Common myeloid progenitor, CD34-positive (primary cell): ENCODE measurements around the gene GFOD2.
A peak's percentile ranks its signal among the peaks of the same experiment; 100 is the strongest.

Experiments
- CTCF ChIA-PET: fragments of 350-600 bp; sonication (Branson Sonifier 250); formaldehyde crosslinking; loops from one replicate; lab custom pipeline; 2021; ENCODE audit warnings: antibody characterized with exemption; lab: Charles Lee
- POLR2A ChIA-PET: fragments of 350-600 bp; sonication (Branson Sonifier 250); formaldehyde crosslinking; loops from one replicate; lab custom pipeline; 2021; ENCODE audit warnings: antibody characterized with exemption; lab: Charles Lee
- DNase-seq, 3 donors: peaks; one replicate each; pipeline versions ENCODE4 v3.0.0 to v3.0.0-alpha.2; 2013
- H3K27ac ChIP-seq, 2 experiments: 1 replicate in 1 of 2; 2 replicates in 1 of 2; pipeline ENCODE4 v1.7.0; 2013; ENCODE audit warnings: inconsistent platforms in 2 of 2, low read length in 2 of 2, mild to moderate bottlenecking in 2 of 2, low read depth in 1 of 2, moderate library complexity in 1 of 2; ENCODE audit not compliant: severe bottlenecking in 2 of 2, insufficient read depth in 1 of 2, poor library complexity in 1 of 2
- H3K27me3 ChIP-seq, 5 experiments: replicated peaks in 2 of 5; 1 replicate in 3 of 5; 2 replicates in 2 of 5; pipeline versions ENCODE4 v1.6.1 to v1.7.0; 2013; ENCODE audit warnings: low read length in 4 of 5, mild to moderate bottlenecking in 2 of 5, moderate library complexity in 2 of 5, inconsistent platforms in 1 of 5; ENCODE audit not compliant: insufficient read depth in 5 of 5, control insufficient read depth in 4 of 5
- H3K36me3 ChIP-seq, 4 experiments: 1 replicate in 2 of 4; 2 replicates in 2 of 4; pipeline versions ENCODE4 v1.6.1 to v1.7.0; 2013; ENCODE audit warnings: low read length in 3 of 4, control low read depth in 1 of 4, mild to moderate bottlenecking in 1 of 4; ENCODE audit not compliant: control insufficient read depth in 4 of 4, insufficient read depth in 4 of 4
- H3K4me1 ChIP-seq, 4 experiments: 1 replicate in 3 of 4; 2 replicates in 1 of 4; pipeline versions ENCODE4 v1.6.1 to v1.7.1; 2013; ENCODE audit warnings: low read length in 3 of 4, mild to moderate bottlenecking in 3 of 4, control low read depth in 1 of 4, inconsistent platforms in 1 of 4, moderate library complexity in 1 of 4; ENCODE audit not compliant: control insufficient read depth in 4 of 4, insufficient read depth in 4 of 4; ENCODE audit errors: control extremely low read depth in 1 of 4
- H3K4me3 ChIP-seq, 7 experiments: 1 replicate in 4 of 7; 2 replicates in 3 of 7; pipeline versions ENCODE4 v1.5.1 to v1.7.0; 2013; ENCODE audit warnings: mild to moderate bottlenecking in 7 of 7, low read length in 6 of 7, moderate library complexity in 6 of 7, inconsistent platforms in 2 of 7, low read depth in 2 of 7, control low read depth in 1 of 7; ENCODE audit not compliant: insufficient read depth in 4 of 7, control insufficient read depth in 1 of 7; ENCODE audit errors: extremely low read depth in 1 of 7
- H3K9me3 ChIP-seq, 5 experiments: 1 replicate in 4 of 5; 2 replicates in 1 of 5; pipeline versions ENCODE4 v1.6.1 to v1.7.1; 2013; ENCODE audit warnings: low read length in 4 of 5, mild to moderate bottlenecking in 2 of 5, inconsistent platforms in 1 of 5, low read depth in 1 of 5, moderate library complexity in 1 of 5; ENCODE audit not compliant: control insufficient read depth in 4 of 5, insufficient read depth in 2 of 5; ENCODE audit errors: control extremely low read depth in 1 of 5
- WGBS: methylation state at CpG from one replicate; pipeline ENCODE4 v1.1.5; 2013; ENCODE audit not compliant: insufficient coverage; 5-methylcytosine and 5-hydroxymethylcytosine counted together

GFOD2 gene

DNA sequence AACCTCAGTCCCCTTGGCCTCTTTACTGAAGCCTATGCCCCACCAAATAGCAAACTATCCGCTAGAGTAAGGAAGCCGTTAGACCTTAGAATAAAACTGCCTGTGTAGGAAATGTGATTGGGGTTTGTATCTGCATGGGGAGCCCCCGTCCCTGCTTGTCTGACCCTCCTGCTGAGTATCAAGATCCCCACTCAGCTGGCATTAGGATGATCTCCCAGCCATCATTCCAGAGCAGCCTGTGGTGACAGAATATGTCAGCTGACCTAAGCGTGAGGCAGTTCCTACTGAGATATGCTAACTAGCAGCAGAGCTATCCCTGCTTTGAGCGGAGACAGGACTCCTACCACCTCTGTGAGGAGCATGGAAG lies 645 bp upstream of the GFOD2 start:
- no peaks in the 10 kb centered on the region for H3K9me3 ChIP-seq
- no peaks in the 10 kb centered on the region for H3K27me3 ChIP-seq
- POLR2A ChIA-PET: interaction anchor here (1.2 to 1.3 kb wide), 2 partner anchors 9 to 41 kb away, joined by 3 read pairs; no protein-coding TSS in a partner anchor
- DNase-seq: peak; percentile 14 to 38 (median 34)
- H3K4me1 ChIP-seq: peaks cover 3 to 25% (median 18%) of the 10 kb centered on the region in 4 experiments
- H3K4me3 ChIP-seq: peak overlapping the region; percentile 79 to 98 (median 94)
- CTCF ChIA-PET: interaction anchor here (1.0 to 2.5 kb wide), 2 partner anchors 9 to 27 kb away, joined by 3 to 12 read pairs; no protein-coding TSS in a partner anchor
- peak overlapping the region; percentile 88 to 95 for H3K27ac ChIP-seq
- H3K36me3 ChIP-seq: peaks cover 0 to 16% (median 12%) of the 10 kb centered on the region in 4 experiments
- WGBS: 0% methylated on average over 3 of the region's 5 CpGs

GRCh38 chr16:67718668-67719047 lies 458 bp downstream of the GFOD2 start:
- ChIA-PET CTCF (interaction anchor here (0.7 to 2.5 kb wide), 7 partner anchors 10 to 98 kb away, joined by 3 to 12 read pairs (median 4); partner anchors contain the start of genes C16orf86, RANBP10 and TSNAXIP1), POLR2A (interaction anchor here (0.6 kb wide), 1 partner anchor 228 kb away, joined by 3 read pairs; no protein-coding TSS in a partner anchor)
- no peaks in the 10 kb centered on the region for H3K9me3 ChIP-seq
- H3K4me1 ChIP-seq: peaks cover 3 to 25% (median 18%) of the 10 kb centered on the region in 4 experiments
- WGBS: 2% methylated on average over 7 of the region's 14 CpGs
- H3K36me3 ChIP-seq: peaks cover 0 to 10% (median 6%) of the 10 kb centered on the region in 4 experiments
- peak overlapping the region; percentile 58 to 95 for H3K27ac ChIP-seq
- DNase-seq: peak in 2 of 3 donors; percentile 20 to 23
- peak overlapping the region; percentile 79 to 98 (median 94) for H3K4me3 ChIP-seq
- no peaks in the 10 kb centered on the region for H3K27me3 ChIP-seq

- POLR2A ChIA-PET: no interaction called here
- no peak overlapping the region for H3K4me3 ChIP-seq
Observed at GRCh38 chr16:67716097-67716496, 3.0 kb downstream of the GFOD2 start.

GRCh38 chr16:67714522-67714921 lies 4.6 kb downstream of the GFOD2 start:
- DNase-seq: no peak
- no peak overlapping the region for H3K4me3 ChIP-seq
- no peaks in the 10 kb centered on the region for H3K9me3 ChIP-seq
- H3K4me1 ChIP-seq: peaks cover 3 to 16% (median 10%) of the 10 kb centered on the region in 4 experiments
- WGBS: no CpG with 5 or more reads among the region's 1 CpG
- H3K27me3 ChIP-seq: no peaks in the 10 kb centered on the region
- ChIA-PET CTCF (interaction anchor here (1.4 to 2.2 kb wide), 3 partner anchors 9 to 43 kb away, joined by 5 to 7 read pairs (median 7); no protein-coding TSS in a partner anchor), POLR2A (no interaction called here)
- no peak overlapping the region for H3K27ac ChIP-seq
- H3K36me3 ChIP-seq: peaks cover 0 to 2% (median 0%) of the 10 kb centered on the region in 4 experiments

More at GRCh38 chr16:67716097-67716496, 3.0 kb downstream of the GFOD2 start:
- DNase-seq: no peak
- H3K27me3 ChIP-seq: no peaks in the 10 kb centered on the region
- H3K36me3 ChIP-seq: peaks cover 0 to 2% (median 0%) of the 10 kb centered on the region in 4 experiments
- peaks cover 3 to 25% (median 18%) of the 10 kb centered on the region in 4 experiments for H3K4me1 ChIP-seq
- H3K27ac ChIP-seq: no peak overlapping the region
- no peaks in the 10 kb centered on the region for H3K9me3 ChIP-seq
- WGBS: 91% methylated on average over 1 of the region's 2 CpGs
- CTCF ChIA-PET: interaction anchor here (0.7 to 1.3 kb wide), 2 partner anchors 10 to 43 kb away, joined by 3 to 4 read pairs; no protein-coding TSS in a partner anchor

- Histone ChIP-seq H3K4me3 (no peak overlapping the region), H3K9me3 (no peaks in the 10 kb centered on the region), H3K27me3 (no peaks in the 10 kb centered on the region), H3K4me1 (peaks cover 3 to 12% (median 9%) of the 10 kb centered on the region in 4 experiments), H3K27ac (no peak overlapping the region), H3K36me3 (peaks cover 0 to 2% (median 0%) of the 10 kb centered on the region in 4 experiments)
- no peak for DNase-seq
- CTCF ChIA-PET: interaction anchor here (1.7 to 2.2 kb wide), 2 partner anchors 11 to 43 kb away, joined by 5 to 7 read pairs; no protein-coding TSS in a partner anchor
- 96% methylated on average over 4 of the region's 5 CpGs for WGBS
- POLR2A ChIA-PET: no interaction called here
Observed at GRCh38 chr16:67713647-67714273, 5.4 kb downstream of the GFOD2 start.

DNA sequence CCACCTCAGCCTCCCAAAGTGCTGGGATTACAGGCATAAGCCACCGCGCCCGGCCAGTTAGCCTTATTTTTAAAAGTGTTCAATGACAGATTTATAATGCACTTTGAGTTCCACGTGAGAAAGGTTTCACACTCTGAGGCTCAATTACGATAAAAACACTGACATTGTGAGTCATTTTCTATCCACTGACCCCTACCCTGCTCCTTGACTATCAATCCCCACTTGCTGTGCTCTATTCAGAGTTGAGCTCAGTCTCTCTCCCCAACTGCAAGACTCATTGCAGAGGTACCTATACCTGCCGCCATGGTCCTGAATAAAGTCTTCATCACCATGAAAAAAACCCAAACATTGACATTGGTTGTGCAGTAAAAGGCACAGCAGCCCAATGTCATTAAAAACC lies 8.5 kb downstream of the GFOD2 start:
- H3K4me1 ChIP-seq: no peaks in the 10 kb centered on the region
- no peak overlapping the region for H3K27ac ChIP-seq
- no peaks in the 10 kb centered on the region for H3K36me3 ChIP-seq
- no CpG with 5 or more reads among the region's 6 CpGs for WGBS
- H3K27me3 ChIP-seq: no peaks in the 10 kb centered on the region
- ChIA-PET CTCF (no interaction called here), POLR2A (no interaction called here)
- no peak for DNase-seq
- no peaks in the 10 kb centered on the region for H3K9me3 ChIP-seq
- no peak overlapping the region for H3K4me3 ChIP-seq

DNA sequence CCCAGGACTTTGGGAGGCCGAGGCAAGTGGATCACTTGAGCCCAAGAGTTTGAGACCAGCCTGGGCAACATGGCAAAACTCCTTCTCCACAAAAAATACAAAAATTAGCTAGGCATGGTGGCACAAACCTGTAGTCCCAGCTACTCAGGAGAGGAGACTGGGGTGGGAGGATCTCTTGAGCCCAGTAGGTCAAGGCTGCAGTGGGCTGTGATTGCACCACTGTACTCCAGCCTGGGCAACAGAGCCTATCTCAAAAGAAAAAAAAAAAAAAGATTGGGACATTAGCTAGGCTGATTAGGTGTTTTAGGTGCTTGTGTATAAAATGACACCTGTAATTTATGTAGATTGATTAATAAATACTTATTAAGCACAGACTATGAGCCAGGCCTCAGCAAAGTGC lies 10.1 kb downstream of the GFOD2 start:
- Histone ChIP-seq H3K4me3 (no peak overlapping the region), H3K4me1 (no peaks in the 10 kb centered on the region), H3K27ac (no peak overlapping the region), H3K9me3 (no peaks in the 10 kb centered on the region), H3K27me3 (no peaks in the 10 kb centered on the region), H3K36me3 (no peaks in the 10 kb centered on the region)
- POLR2A ChIA-PET: interaction anchor here (0.6 to 0.7 kb wide), 2 partner anchors 66 to 775 kb away, joined by 3 read pairs; partner anchors contain the start of gene CIAO2B
- DNase-seq: no peak
- 100% methylated on average over 1 of the region's 1 CpG for WGBS
- CTCF ChIA-PET: no interaction called here
